GM19452 (cell line): ENCODE data around the gene ZNF566.

Experiments
- ATAC-seq: cut with Tn5 transposase; IDR thresholded peaks from one replicate; pipeline ENCODE4 v1.9.1; 2021; ENCODE audit not compliant: unreplicated experiment

Gene ZNF566

GRCh38 chr19:36449059-36449670 lies 40.2 kb downstream of the ZNF566 start:
- no peak for ATAC-seq

DNA sequence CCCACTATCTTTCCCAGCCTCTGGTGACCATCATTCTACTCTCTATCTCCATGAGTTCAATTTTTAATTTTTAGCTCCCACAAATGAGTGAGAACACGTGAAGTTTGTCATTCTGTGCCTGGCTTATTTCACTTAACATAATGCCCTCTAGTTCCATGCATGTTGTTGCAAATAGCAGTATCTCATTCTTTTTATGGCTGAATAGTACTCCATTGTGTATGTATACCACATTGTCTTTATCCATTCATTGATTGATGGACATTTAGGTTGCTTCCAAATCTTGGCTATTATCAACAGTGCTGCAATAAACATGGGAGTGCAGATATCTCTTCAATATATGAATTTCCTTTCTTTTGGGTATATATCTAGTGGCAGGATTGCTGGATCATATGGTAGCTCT lies 48.0 kb downstream of the ZNF566 start:
- no peak for ATAC-seq

DNA sequence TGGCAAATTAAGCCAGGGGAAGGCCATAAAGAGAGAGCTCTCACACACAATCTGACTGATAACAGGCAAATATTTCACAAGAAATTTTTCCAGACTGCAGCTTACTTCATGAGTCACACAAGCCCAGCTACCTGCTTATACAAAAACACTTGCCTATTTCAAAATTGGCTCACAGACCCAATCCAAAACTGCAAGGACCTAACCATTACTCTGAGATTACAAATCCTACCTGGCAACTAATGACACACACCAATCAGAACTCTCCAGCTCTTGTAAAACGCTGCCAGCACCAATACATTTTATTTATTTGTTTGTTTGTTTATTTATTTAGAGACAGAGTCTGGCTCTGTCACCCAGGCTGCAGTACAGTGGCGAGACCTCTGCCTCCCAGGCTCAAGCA lies 52.8 kb downstream of the ZNF566 start:
- ATAC-seq: no peak

DNA sequence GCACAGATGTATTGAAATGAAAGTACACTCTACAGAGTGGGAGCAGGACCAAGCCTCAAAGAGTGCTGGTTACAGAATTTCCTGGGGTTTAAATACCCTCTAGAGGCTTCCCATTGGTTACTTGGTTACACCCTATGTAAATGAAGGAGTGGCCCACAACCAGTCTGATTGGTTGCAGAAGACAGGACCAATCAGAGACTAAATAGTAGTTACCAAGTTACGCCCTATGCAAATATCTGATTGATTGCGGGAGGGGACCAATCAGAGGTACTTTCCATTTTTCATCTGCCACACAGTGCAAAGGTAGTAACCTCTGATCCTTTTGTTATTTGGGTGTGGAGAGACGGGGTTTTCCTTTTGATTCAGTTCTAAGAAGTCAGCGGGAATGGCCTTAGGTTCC lies 65.4 kb downstream of the ZNF566 start:
- ATAC-seq: no peak

DNA sequence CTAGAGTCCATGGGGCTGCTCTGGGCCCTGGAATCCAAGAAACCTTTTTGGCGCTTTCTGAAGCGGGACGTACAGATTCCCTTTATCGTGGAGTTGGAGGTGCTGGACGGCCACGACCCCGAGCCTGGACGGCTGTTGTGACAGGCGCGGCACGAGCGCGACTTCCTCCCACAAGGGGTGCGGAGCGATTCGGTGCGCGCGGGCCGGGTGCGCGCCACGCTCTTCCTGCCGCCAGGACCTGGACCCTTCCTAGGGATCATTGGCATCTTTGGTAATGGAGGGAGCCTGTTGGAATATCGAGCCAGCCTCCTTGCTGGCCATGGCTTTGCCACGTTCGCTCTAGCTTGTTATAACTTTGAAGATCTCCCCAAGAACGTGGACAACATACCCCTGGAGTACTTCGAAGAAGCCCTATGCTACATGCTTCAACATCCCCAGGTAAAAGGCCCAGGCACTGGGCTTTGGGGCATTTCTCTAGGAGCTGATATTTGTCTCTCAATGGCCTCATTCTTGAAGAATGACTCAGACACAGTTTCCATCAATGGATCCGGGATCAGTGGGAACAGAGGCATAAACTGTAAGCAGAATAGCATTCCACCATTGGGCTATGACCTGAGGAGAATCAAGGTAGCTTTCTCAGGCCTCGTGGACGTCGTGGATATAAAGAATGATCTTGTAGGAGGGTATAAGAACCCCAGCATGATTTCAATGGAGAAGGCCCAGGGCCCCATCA lies 67.4 kb downstream of the ZNF566 start:
- no peak for ATAC-seq

DNA sequence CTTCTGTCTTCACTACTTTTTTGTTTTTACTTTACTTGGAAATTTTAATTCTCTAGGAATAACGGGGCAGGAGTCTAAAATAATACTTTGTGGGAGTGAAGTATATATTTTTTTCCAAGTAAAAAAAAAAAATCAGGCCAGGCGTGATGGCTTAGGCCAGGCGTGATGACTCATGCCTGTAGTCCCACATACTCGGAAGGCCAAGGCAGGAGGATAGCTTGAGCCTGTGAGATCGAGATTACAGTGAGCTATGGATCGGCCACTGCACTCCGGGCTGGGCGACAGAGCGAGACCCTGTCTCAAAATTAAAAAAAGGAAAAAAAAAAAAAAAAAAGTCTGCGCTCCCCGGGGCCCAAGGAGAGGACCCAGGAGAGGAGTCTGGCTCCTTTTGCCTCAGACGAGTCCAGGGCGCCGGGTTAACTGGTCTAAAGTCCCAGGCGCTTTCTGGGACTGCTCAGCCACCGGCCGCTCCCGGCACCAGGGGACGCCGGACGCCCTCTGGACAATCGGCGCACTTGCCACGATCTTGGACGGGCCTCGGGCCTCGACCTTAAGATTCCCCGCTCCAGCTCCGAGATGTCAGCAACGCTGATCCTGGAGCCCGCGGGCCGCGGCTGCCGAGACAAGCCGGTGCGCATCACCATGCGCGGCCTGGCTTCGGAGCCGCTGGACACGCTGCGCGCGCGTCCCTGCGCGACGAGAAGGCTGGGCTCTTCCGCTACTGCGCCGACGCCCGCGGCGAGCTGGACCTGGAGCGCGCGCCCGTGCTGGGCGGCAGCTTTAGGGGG lies 68.2 kb downstream of the ZNF566 start:
- no peak for ATAC-seq

DNA sequence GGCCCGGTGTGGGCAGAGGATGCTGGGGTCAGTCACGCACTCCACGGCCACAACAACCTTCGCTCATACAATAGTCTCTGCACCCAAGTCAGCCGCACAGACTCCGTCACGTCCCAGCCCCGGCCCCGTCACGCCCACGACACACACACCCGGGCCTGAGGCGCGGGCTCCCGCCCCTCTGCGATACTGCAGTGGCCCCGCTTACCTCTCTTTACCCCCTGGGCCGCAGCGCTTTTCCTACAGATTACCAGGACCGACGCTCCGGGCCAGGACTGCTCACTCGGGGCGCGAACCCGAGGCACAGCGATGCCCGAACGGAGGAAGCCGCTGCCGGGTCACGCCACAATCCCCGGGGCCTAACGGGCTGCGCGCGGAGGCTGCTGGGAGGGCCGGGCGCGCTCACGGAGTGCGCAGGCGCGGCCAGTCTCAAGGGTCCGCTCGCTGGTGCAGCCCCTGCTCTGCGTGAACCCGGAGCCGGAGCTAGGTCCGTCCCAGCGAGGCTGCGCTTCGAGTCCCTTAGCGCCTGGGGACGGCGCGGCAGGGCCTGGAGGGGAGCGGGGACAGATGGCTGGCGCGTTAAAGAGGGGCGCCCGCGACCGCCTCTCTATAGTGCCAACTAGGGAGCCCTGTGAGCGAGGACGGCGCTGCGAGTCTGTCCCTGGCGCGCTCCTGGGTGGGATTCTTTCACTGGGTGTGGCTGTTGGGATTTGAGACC lies 70.9 kb downstream of the ZNF566 start, which contains the start of gene ZFP82:
TSS of gene ZFP82 (minus strand) at position 358 of the 715 bp plus-strand sequence. CDS start 8,855 bp downstream, outside the sequence.
- ATAC-seq: peak; percentile 79

DNA sequence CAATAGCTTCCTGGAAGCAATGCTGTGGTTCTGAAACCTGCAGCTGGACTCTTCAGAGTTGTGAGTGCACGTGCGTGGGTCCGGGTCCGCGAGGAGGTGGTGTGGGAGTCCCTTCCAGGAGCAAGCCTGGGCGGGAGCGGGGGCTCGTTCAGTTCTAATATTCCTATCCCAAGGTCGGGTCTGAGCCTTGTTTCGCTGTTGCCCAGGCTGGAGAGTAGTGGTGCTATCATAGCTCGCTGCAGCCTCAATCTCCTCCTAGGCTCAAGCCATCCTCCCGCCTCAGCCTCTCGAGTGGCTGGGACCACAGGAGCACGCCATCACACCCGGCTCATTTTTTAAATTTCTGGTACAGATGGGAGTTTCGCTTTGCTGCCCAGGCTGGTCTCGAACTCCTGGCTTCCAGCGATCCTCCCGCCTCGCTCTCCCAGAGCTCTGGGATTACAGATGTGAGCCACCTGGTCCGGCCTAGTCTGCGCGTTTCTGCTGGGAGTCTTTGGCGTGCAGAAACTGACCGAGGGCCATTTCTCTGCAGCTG lies 71.5 kb downstream of the ZNF566 start:
- ATAC-seq: no peak

DNA sequence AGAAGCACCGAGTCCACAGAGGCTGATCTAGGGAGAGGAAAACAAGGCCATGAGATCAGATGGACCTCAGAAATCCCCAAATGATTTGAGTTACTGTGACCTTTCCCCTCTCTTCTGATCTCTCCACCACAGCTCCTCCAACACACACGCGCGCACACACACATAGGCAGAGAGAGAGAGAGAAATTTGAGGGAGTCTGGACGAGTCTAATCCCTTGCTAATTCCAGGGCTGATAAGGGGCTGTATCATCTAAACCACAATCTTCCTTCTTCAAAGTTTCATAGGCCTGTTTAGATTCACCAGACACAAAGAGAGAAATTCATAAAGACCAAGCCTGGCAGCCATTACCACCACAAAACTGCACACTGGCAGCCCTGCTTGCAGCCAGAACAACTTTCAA lies 79.5 kb downstream of the ZNF566 start:
- ATAC-seq: no peak

GRCh38 chr19:36408101-36408500 lies 81.3 kb downstream of the ZNF566 start:
- no peak for ATAC-seq

GRCh38 chr19:36404498-36404897 lies 84.9 kb downstream of the ZNF566 start:
- ATAC-seq: no peak

GRCh38 chr19:36401475-36401874 lies 87.9 kb downstream of the ZNF566 start:
- ATAC-seq: no peak

GRCh38 chr19:36398571-36398970 lies 90.8 kb downstream of the ZNF566 start:
- ATAC-seq: no peak
